IPS-18c (cell line): ENCODE results near the gene GREM2.

Source experiments
- H3K4me3 ChIP-seq: 2 replicates; pipeline ENCODE4 v1.7.0; 2013; ENCODE audit warnings: low read depth, mild to moderate bottlenecking, low read length, moderate library complexity; ENCODE audit not compliant: insufficient read depth
- H3K9me3 ChIP-seq: one replicate; pipeline ENCODE4 v1.6.1; 2013; ENCODE audit warnings: mild to moderate bottlenecking, low read length, moderate library complexity; ENCODE audit not compliant: control insufficient read depth, insufficient read depth

Gene GREM2

DNA sequence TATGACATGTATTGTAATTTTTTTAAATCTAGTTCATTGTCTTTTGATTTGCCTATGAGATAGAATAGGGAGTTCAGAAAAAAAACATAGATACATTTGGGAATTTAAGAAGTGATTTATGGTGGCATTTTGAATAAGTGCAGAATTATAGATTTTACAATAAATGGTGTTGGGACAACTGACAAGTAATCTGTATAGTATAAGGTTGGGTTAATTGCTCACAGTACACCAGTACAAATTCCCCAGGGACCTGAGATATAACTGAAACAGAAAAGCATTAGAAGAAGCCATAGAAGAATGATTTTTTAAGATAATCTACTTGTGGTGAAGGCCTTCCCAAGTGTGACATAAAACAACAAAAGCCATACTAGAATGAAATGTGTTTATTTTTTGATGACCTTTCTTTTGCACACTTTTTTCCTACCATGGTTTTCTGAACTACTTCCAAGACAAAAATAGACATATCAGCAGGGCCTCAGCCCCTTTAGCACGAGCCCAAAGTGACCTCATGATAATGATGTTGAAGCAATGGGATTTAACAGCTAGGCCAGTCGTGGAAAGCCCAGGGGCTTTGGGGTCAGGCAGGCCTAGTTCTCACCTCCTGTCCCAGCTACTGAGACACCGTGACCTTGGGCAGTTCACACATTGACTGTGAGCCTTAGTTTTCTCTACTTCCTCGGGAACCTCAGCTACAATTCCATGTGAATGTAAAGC is 87.4 kb downstream of the GREM2 start:
- H3K4me3 ChIP-seq, result no peak overlapping the region
- H3K9me3 ChIP-seq, result no peaks in the 10 kb centered on the region

DNA sequence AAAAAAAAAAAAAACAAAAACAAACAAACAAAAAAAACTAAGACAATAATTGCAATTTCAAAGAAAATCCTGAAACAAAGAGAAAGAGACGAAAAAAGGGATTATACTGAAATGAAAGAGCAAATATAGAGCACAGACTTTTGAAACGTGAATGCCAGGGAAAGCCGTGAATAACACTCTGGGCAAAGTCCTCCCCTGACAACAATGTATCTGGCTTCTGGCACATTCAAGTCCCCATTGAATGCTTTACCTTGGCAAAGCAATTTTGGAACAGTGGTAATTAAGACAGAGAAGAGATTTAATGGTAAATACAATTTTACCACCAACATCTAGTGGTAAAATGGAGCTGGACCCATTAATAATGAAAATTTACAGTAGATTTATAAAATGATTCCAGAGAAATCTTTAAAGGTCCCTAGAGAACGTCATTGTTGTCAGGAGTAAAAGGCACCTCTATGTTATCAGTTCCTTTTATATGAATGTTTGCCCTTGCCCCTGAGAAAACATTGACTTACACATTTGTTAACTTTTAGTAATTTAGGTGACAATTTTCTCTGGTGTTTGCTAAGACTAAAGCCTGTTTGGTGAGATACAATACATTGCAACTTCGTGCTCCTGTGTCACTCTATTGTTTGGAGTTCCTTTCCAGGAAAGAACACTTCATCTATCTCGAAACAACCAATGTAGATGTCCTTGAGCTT is 89.7 kb downstream of the GREM2 start:
- H3K4me3 ChIP-seq, result no peak overlapping the region
- no peaks in the 10 kb centered on the region for H3K9me3 ChIP-seq

DNA sequence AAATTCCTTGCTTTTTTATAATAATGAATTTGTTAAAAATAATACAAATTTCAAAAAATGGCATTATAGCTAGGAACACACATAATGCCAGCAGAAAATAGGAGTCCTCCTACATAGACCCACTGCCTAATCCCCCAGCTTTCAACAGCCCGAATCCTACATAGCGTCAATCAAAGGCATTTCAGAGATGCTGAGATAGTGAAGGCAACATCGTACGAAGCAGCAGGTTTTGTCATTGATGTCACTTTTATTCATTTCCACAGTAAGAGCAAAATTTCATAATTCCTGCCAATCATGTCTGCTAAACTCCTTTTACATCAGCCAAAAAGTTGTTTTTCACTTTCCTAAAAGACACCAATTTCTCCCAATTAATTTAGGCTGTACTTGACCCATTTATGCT is 94.1 kb downstream of the GREM2 start:
- no peak overlapping the region for H3K4me3 ChIP-seq
- H3K9me3 ChIP-seq, result no peaks in the 10 kb centered on the region

DNA sequence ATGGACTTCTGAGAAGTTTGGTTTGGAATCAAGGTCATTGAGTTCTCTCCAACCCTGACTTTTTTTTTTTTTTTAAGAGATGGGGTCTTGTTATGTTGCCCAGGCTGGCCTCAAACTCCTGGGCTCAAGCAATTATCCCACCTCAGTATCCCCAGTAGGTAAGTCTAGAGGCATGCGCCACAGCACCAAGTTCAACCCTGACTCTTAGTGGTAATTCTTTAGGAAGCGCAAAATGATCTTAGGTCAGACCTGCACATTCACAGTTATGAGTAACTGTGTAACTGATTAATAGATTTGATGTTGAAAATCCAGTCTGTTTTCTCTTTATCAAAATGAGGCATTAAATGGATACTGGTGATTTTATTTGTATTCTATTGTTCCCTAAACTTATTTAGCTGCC is 95.9 kb downstream of the GREM2 start:
- no peaks in the 10 kb centered on the region for H3K9me3 ChIP-seq
- no peak overlapping the region for H3K4me3 ChIP-seq

DNA sequence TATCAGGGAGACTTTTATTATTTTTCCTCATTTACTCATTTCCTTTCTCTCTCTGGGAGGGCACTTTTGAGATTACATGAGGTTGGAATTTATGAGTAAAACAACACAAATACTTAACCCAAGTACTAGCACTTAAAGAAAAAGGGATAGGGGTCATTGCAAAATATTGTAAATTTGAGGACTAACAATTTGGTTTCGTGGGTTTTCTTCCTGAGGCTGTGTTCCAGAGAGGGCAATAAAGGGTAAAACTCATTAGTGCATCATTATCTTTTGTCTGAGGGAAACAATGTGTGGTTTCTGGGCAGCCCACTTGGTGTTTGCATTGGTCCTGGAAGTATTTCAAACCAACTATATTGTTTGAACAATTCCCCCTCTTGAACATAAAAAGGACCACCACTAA is 96.5 kb downstream of the GREM2 start:
- no peaks in the 10 kb centered on the region for H3K9me3 ChIP-seq
- H3K4me3 ChIP-seq, result no peak overlapping the region

DNA sequence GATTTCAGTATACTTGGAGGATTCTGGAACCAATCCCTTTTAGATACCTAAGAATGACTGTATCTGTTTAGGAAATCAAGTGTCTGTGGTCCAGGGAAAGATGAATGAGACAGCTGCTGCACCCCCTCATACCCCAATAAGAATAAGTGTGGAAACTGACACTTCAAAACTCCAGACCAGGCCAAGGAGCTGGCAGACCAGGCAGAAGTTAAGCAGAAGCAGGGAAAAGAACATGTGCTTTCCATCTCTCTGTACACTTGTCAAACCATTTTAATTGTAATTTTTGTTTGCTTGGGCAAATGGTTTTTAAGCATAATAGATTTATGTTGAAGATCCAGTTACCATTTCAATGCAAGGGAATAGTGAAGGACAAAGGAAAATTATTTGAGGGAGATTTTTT is 100.2 kb downstream of the GREM2 start:
- Histone ChIP-seq H3K9me3 (no peaks in the 10 kb centered on the region), H3K4me3 (no peak overlapping the region)

DNA sequence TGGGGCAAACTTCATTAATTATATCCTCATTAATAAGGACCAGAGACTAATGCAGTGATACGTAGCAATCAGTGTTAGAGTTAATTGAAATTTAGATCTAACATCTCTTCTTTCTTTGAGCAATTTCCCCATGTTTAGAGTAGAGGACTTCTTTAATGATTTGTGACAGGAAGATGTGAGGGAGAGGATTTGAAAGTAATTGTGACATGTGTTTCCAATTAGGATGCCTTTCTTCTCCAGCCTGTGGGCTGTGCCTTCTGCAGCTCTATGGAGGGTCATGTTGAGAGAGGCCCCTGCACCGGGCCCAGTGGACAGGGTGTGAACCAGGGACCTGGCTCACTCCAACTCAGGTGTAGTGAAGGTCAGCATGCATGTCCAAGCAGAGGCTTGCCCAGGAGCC is 103.0 kb downstream of the GREM2 start:
- Histone ChIP-seq H3K4me3 (no peak overlapping the region), H3K9me3 (no peaks in the 10 kb centered on the region)

DNA sequence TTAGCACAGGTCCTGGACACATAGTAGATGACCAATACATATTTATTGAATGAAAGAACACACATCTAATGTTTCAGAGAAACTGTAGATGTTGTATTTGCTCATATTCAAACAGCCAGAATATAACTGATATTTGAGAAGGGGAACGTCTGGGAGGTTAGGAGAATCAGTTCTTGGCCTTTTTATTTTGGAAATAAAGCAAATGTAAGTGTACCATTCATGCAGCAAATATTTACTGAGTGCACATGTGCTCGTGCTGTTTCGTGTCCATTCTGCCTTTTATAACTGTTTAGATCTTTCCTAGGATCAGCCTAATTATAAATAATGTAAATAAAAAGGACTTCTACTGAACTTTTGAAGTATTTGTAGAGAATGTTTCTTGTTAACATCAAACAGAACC is 103.8 kb downstream of the GREM2 start:
- no peaks in the 10 kb centered on the region for H3K9me3 ChIP-seq
- H3K4me3 ChIP-seq, result no peak overlapping the region

DNA sequence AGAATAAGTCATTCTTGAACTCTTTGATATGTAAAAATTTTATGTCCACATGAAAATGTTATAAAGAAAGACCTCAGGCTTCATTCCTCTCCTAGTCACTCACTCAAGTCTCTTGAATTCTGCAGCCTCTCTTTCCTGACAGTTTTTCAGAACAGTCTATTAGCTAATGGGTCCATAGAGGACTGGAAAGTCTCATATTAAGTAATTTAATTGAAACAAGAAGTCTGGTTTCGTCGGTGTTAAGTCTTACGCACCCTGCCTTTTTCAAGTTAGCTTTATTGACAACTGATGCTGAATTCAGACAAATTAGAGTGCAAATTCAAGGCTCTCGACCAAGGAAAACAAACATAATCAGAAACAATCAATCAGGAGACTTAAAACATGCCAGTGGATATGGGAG is 105.8 kb downstream of the GREM2 start:
- no peak overlapping the region for H3K4me3 ChIP-seq
- no peaks in the 10 kb centered on the region for H3K9me3 ChIP-seq

DNA sequence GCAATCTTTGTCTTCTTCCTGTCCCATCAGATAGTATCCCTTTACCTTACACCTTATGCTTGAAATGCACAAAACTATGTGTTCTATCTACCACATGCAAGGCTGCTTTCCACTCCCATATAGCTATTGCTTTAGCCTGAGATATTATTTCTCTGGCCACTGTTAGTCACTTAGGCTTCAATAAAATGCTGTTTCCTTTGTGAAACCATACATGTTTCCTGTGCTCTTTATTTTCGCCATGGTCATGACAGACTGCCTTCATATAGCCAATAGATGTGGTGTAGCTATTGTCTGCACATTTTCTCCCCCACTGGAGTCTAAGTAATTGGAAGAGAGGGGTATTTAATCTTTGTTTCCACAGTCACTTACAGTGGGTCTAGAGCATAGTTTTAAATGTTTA is 108.4 kb downstream of the GREM2 start:
- Histone ChIP-seq H3K9me3 (no peaks in the 10 kb centered on the region), H3K4me3 (no peak overlapping the region)

DNA sequence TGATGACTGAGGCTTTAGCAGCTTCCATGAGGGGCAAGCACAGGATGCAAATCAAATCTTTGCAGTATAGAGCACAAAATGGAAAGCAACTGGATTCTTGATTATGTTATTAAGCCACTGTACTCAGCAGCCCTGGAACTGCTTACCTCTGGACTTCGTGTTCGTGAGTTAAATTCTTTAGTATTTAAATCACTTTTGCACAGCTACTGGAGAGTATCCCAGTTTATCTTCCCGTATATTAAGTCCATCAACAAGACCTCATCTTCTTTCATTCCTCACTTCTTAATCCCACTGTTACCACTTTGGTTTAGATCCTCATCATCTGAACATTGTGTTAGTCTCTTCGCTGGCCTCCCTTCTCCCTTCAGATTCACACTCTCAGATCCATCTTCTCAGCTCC is 108.9 kb downstream of the GREM2 start:
- H3K9me3 ChIP-seq, result peaks cover 2% of the 10 kb centered on the region

DNA sequence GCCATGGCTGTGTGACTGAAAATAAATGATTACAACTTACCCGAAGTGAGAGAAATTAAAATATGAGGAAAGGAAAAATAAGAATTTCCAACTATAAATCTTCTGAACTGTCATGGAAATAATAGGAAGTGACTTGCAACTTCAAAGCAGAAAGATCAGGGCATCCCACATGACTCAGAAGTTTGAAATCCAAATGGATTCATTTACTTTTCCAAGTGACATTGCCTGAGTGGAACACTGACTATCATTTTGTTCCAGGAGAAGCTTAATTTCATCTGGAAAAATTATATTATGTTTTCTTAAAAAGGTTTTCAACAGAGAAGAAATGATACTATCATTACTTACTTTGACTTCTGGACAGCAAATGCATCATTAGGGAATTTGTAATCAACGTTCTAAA is 110.8 kb downstream of the GREM2 start:
- Histone ChIP-seq H3K4me3 (no peak overlapping the region), H3K9me3 (peaks cover 2% of the 10 kb centered on the region)

More for the DNA sequence above, 108.9 kb downstream of the GREM2 start:
- no peak overlapping the region for H3K4me3 ChIP-seq

DNA sequence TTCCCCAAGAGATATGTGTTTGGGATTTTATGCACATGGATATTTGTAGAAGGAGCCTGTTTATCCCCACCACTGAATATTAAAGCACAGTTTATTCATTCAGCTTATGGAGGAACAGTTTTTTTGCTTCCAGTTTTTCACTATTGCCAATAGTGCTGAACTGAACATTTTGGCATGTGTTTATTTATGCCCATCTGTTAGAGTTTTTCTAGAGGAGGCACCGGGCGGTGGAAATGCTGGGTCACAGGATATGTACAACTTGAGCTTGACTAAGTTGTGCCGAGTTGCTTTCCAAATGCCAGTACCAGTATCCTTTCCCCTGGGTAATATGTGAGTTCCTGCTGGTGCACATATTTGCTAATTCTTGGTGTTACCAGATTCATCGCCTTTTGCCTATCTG is 111.3 kb downstream of the GREM2 start:
- H3K4me3 ChIP-seq, result no peak overlapping the region

DNA sequence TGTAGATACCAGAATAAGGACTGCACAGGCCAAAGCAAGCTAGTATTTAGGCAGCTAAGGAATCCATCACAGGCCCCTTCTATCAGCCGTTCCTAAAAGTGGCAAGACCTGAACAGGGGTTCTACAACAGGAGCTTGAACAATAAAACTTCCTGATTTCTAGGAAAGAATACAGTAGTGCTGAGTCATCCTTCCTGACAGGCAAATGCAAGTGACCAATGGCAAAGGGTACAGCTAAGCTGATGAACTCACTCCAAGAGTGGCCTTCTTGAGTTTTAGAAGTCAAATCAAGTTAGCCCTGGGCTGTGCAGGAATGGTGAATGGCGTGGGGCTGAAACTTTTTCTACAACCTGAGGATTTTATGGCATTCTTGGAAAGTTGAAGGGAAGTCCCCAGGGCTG is 112.9 kb downstream of the GREM2 start:
- peaks cover 2% of the 10 kb centered on the region for H3K9me3 ChIP-seq
- no peak overlapping the region for H3K4me3 ChIP-seq

More for the DNA sequence above, 111.3 kb downstream of the GREM2 start:
- H3K9me3 ChIP-seq, result peaks cover 2% of the 10 kb centered on the region

DNA sequence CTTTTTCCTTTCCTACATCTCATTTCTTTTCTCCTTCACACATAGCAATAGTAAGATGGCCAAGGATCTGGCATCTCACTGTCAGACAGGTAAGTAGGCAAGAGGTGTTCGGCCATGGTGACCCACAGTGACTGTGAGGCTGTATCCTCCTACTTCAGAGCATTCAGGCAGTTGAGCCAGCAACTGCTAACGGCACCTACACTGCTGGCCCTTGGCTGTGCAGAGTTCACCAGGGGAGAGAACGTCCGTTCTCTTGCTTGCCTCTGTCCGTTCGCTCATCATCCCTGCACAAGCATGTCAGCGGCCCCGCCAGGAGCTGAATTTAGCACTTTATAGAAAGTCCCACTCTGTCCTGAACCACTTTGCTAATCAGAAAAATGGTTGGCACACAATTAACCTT is 113.6 kb downstream of the GREM2 start:
- no peak overlapping the region for H3K4me3 ChIP-seq

DNA sequence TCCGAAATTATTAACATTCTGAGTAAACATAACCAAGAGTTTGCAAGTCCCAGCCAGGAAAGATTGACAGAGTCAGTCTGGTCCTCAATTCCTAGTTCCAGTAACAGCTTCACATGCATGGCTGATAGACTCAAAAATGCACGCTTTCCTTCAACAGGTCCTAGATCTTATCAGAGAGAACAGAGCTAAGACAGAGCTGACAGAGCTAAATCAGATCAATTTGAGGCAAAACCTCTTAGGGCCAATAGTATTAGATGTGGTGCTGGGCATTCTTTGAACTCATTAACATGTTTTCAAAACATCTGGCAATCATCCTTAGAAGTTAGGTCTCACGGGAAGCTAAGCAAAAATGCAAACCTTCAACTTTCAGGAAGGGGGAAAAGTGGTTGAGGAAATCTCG is 114.0 kb downstream of the GREM2 start:
- Histone ChIP-seq H3K9me3 (peaks cover 2% of the 10 kb centered on the region), H3K4me3 (no peak overlapping the region)

More for the DNA sequence above, 113.6 kb downstream of the GREM2 start:
- H3K9me3 ChIP-seq, result peaks cover 2% of the 10 kb centered on the region

DNA sequence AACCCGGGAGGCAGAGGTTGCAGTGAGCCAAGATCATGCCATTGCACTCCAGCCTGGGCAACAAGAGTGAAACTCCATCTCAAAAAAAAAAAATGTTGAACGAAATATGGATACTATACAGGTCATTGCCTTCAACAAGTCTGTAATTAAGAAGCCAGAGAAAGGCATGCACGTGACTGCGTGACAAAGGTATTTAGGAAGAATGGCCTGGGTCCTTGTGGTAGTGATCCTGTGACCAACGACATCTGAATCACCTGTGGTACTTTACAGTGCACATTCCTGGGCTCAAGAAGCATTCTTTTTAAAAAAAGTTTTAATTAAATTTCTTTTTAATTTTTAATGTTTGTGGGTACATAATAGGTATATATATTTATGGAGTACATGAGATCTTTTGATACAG is 115.0 kb downstream of the GREM2 start:
- peaks cover 2% of the 10 kb centered on the region for H3K9me3 ChIP-seq
- H3K4me3 ChIP-seq, result no peak overlapping the region

DNA sequence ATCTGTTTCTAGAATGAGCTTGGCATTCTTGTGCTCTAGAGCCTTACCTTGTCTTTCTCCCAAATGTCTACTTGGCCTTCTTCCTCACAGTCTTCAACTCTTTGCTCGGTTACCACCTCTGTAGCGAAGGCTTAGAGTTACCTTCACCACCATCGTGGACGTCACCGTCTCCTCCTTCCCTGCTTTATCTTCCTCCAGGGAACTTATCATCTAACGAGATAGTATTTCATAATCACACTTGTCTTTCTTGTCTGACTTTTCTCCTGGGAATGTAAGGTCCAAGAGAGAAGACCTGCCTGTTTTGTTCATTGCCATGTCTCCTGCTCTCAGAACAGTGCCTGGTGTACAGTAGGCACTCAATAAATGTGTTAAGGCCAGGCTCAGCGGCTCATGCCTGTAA is 115.6 kb downstream of the GREM2 start:
- H3K4me3 ChIP-seq, result no peak overlapping the region
- H3K9me3 ChIP-seq, result peaks cover 2% of the 10 kb centered on the region

DNA sequence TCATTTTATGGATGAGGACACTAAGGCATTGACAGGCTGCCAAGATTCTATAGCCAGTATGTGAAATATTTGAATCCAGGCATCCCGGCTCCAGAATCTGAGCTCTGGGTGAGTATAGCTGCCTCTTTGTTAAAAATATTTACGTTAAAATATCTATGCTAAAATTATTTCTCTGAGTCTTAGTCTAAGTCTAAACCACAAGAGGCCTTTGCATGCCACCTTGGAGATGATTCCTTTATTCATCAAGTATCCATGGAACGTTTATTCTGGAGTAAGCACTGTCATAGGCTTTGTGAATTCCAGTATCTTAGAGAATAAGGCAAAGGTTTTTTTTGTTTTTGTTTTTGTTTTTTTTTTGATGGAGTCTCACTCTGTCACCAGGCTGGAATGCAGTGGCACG is 116.4 kb downstream of the GREM2 start:
- Histone ChIP-seq H3K9me3 (peaks cover 2% of the 10 kb centered on the region), H3K4me3 (no peak overlapping the region)
